NCI-H1930 (cell line): ENCODE results near the gene IL21R.
"Not testable (repeated sequence)": the region's sequence is repeated elsewhere in the genome, so short reads cannot be mapped to it uniquely, and the experiment has no call there.

ENCODE experiments used
- DNase-seq, 2 experiments: peaks; one replicate each; lab custom pipeline; 2025; lab: John Stamatoyannopoulos, UW

Gene IL21R

DNA sequence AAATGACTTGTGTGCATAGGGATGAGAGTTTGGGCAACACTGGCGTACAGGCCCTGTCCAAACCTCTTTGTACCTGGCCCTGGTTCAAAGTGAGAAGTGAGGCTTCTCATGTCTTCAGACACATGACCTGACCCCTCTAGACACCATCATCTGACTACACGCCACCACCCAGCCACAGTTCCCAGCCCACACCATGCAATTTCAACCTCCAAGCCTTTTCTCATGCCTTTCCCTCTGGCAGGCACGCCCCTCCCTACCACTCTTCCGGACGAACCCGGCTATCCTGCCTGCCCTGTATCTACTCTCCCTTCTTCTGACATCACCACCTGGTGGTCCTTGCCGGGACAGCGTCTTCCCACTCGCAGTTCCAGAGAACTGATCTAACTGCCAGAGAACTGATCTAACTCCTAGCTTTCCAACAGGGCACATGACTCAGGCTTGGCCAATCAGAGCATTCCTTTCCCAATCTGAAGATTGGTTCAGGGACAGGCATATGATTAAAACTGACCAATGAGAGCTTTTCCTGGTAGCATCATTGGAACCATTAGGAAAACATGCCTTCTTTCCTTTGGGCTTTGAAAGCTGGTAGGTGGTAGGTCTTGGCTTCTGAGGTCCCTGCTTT lies 27.1 kb upstream of the IL21R start:
- DNase-seq: peak in 1 of 2 experiments; percentile 13

DNA sequence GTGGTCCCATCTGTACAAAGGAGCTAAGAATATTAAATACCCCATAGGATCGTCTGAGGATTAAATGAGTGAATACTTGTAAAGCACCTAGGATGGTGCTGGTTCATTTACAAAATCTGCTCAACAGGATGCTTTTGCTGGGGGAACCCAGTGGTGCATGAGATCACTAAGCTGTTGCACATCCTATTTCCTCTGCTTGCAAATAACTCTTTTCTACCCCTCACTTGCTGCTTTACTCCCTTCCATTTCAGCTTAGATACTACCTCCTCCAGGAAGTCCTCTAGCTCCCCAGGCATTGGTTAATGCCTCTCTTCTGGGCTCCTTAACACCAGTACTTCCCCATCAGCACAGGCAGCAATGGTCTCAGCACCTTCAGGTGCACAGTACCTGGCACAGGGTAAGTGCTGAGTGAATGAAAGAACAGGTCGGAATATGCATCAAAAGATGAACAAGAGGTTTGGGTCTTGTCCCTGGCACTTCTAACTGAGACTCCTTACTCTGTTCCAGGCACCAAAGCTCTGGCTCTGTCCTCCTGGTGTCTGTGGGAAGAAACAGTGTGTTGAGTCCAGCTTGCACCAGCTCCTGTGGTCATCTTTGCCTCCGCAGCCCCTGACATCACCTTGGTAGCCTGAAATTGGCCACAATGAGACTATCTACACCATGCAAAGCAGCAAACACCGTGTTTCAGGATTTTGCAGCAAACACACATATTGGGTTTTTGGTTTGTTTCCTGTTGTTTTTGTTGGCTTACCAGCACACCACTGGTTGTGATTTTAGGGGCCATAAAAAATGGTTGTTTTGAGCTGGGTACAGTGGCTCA lies 24.1 kb upstream of the IL21R start:
- no peak for DNase-seq

DNA sequence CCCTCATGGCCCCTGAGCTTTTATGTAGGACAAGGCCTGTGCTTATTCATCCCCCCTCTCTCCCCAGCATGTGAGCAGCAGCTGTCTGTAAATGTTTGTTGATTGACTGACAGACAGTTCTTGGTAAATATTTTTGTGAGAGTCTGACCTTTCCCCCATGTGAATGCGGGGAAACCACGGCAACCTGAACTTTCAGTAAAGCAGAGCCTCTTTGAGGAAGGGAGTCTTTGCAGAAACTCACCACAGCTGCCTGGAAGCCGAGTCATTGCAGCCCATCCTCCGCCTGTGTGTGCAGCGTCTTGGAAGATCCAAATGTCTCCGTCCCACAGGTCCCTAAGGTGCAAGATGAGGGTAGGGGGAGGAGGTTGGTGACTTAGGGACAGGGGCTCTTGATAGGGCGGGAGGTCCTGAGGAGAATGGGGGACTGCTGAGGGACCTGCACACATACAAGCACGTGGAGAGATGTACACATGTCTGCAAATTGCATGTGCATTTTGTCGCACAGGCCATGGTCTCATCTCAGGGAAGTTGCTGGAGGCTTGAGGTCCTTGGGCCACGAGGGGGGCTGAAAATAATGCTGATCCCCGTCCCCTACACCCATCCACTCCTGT lies 23.0 kb upstream of the IL21R start:
- no peak for DNase-seq

DNA sequence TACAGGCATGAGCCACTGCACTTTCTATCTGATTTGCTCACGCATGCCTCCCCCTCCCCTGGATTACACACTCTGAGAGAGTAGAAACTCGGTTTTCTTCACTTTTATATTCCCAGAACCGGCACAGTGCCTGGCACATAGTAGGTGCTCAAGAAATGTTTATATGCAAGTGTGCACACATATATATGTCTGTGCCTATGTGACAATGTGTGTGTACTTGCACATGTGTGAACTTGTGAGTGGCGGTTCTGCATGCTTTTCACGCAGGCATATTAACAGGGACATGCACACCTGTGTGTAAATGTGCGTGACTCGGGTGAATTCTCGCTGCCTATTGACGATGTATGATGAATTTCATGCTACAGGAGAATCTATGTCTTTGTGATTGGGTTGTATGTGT lies 22.1 kb upstream of the IL21R start:
- DNase-seq: no peak

- no peak for DNase-seq
Observed at GRCh38 chr16:27381236-27381635, 20.7 kb upstream of the IL21R start.

DNA sequence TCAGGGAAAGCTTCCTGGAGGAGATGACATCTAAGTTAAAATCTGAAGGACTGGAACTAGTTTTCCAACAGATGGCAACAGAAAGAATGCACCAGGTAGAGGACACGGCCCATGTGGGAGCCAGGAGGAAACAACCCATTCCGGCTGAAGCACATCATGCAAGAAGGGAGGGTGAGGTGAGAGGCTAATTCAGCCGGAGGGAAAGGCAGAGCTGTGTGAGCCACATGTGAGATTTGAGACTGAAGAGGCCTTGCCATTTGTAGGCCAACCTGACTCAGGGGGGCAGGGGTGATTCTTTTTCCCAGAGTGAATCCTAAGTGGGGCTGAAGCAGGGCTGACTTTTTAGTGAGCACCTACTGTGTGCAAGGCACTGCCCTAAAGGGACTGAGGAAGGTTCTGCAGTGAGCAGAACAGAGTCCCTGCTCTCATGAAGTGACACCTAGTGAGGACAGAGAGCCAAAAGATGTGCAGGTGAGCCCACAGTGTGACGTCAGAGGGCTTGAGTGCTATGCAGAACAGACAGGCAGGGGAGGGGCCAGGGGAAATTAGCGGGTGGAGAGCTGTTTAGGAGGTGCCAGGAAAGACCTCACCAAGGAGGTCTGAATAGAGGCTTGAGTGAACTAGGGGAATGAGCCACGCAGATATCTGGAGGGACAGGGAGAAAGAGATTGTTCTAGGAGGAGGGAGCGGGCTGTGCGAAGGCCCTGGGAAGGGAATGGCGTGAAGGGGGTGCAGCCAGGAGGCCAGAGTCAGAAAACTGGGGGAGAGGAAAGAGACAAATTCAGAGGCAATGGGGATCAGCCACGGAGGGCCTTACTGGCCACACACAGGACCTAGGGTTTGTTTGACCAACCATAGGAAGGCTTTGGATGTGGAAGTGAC lies 19.8 kb upstream of the IL21R start:
- DNase-seq: no peak

GRCh38 chr16:27383556-27384243 lies 18.3 kb upstream of the IL21R start:
- DNase-seq: no peak

- no peak for DNase-seq
Observed at GRCh38 chr16:27384425-27384824, 17.5 kb upstream of the IL21R start.

DNA sequence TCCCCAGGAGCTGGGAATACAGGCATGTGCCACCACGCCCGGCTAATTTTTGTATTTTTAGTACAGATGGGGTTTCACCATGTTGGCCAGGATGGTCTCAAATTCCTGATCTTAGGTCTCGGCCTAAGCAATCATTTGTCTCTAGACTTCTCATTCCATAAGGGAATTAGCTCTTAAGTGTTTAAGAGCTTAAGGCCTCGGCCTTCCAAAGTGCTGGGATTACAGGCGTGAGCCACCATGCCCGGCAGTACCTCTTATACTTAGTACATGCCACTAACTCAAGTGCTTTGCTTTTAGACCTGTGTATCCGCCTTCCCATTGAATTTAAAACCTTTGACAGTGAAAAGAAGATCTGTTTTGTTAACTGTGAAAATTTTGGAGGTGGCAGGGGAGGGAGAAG lies 16.6 kb upstream of the IL21R start:
- no peak for DNase-seq

GRCh38 chr16:27386674-27387073 lies 15.3 kb upstream of the IL21R start:
- DNase-seq: no peak

- no peak for DNase-seq
Observed at GRCh38 chr16:27387724-27388123, 14.2 kb upstream of the IL21R start.

GRCh38 chr16:27389272-27389961 lies 12.6 kb upstream of the IL21R start:
- no peak for DNase-seq

DNA sequence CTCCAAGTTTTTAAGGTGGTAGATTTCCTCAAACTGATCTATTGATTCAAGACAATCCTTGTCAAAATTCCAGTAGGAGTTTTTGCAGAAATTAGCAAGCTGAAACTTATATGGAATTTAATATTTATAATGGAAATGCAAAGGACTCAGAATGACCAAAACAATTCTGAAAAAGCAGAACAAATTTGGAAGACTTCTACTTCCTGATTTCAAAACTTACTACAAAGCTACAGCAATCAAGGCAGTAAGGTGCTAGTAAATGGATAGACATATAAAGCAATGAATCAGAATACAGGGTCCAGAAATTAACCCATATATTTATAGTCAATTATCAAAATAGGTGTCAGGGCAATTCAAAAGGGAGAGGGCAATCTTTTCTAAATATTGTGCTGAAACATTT lies 11.8 kb upstream of the IL21R start:
- no peak for DNase-seq

DNA sequence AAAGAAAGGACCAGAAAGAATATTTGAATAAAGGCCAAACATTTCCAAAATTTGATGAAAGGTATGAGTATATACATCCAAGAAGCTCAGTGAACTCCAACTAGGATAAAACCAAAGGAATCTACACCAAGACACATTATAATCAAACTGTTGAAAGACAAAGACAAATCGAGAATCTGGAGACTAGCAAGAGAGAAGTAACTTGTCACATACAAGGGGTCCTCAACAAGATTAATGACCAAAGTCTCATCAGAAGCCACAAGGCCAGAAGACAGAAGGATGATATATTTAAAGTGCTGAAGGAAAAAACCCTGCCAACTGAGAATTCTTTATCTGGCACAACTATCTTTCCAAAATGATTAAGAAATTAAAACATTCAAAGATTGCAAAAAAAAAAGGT lies 9.3 kb upstream of the IL21R start:
- no peak for DNase-seq

DNA sequence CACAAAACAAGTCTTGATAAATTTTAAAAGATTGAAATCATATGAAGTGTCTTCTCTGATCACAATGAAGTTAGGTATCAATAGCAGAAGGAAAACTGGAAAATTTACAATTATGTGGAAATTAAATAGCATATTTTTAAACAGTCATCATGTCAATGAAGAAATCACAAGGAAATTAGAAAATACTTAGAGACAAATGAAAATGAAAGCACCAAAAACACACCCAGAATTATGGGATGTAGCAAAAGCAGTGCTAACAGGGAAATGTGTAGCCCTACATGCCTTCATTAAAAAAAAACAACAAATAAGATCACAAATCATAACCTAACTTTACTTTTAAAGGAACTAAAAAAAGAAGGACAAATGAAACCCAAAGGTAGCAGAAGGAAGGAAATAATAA lies 7.5 kb upstream of the IL21R start:
- DNase-seq: no peak

GRCh38 chr16:27398341-27398893 lies 3.6 kb upstream of the IL21R start:
- DNase-seq: not testable (repeated sequence)

- DNase-seq: no peak
Observed at GRCh38 chr16:27398894-27399853, 2.8 kb upstream of the IL21R start.

DNA sequence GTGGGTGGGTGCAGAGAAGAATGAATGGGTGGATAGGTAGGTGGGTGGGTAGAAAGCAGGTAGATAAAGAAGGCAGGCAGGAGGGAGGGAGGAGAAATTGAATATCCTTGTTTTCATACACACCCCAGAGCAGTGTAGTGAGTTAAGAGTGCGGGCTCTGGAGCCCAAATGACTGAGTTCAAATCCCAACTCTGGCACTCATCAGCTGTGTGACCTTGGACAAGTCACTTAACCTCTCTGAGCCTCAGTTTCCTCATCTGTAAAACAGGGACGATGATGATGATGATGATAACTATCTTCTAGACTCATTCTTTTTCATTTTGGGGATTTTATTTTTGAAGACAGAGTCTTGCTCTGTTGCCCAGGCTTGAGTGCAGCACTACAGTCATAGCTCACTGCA lies 2.0 kb upstream of the IL21R start:
- DNase-seq: no peak

GRCh38 chr16:27400751-27401620 lies 988 bp upstream of the IL21R start:
- DNase-seq: no peak
